Measurements from ENCODE around the gene SEL1L2.

- TF ChIP-seq CTCF (IDR thresholded peaks at IDR 0.05) (no peak), POLR2A (IDR thresholded peaks at IDR 0.05) (no peak)
These were observed at the start of gene SEL1L2 for GRCh38 chr20:13990465-13990864.
